Astrocyte of the cerebellum (primary cell): ENCODE results near the gene AUH.

Experiments
- DNase-seq: peaks from one replicate; pipeline ENCODE4 v3.0.0-alpha.2; 2011; ENCODE audit warnings: low read depth
- H3K4me3 ChIP-seq: 2 replicates; pipeline ENCODE4 v1.5.1; 2011; ENCODE audit warnings: mild to moderate bottlenecking, low read depth, low read length, moderate library complexity
- in situ Hi-C: cut with HindIII; loops from 2 replicates; pipeline ENCODE4 v1.10.0; 2017; ENCODE audit warnings: low sequenced_read_pairs
- TF ChIP-seq, protein P1 (sequence below): IDR thresholded peaks from 2 replicates; pipeline ENCODE4 v1.5.1; 2012; ENCODE audit warnings: low read length, low read depth, moderate library complexity, mild to moderate bottlenecking; ENCODE audit errors: missing control alignments

Gene AUH

DNA sequence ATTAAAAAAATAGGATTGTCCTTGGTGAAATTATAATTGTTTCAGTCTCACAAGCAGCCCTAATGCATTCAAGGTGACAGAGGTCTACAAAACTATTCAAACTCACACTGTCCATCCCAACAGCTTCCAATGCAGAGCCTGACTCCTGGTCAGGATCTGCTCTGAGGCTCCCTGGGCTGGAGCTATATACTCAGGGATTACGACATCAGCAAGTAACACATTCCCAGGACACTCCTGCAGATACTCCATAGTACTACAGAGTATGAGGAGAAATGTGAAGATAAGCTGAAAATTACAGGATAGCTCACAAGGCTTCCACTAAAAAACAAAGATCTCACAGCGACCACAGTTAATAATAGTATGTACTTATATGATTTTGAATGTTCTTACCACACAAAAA is 130.1 kb downstream of the AUH start:
- DNase-seq, result no peak
- TF ChIP-seq, protein P1, sequence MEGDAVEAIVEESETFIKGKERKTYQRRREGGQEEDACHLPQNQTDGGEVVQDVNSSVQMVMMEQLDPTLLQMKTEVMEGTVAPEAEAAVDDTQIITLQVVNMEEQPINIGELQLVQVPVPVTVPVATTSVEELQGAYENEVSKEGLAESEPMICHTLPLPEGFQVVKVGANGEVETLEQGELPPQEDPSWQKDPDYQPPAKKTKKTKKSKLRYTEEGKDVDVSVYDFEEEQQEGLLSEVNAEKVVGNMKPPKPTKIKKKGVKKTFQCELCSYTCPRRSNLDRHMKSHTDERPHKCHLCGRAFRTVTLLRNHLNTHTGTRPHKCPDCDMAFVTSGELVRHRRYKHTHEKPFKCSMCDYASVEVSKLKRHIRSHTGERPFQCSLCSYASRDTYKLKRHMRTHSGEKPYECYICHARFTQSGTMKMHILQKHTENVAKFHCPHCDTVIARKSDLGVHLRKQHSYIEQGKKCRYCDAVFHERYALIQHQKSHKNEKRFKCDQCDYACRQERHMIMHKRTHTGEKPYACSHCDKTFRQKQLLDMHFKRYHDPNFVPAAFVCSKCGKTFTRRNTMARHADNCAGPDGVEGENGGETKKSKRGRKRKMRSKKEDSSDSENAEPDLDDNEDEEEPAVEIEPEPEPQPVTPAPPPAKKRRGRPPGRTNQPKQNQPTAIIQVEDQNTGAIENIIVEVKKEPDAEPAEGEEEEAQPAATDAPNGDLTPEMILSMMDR, result no peak
- in situ Hi-C loops, result no loop called here
- no peak overlapping the region for H3K4me3 ChIP-seq

- DNase-seq, result no peak
- no peak overlapping the region for H3K4me3 ChIP-seq
- TF ChIP-seq, protein P1, result no peak
- in situ Hi-C loops, result no loop called here
Measured at GRCh38 chr9:91223000-91223399, 138.7 kb downstream of the AUH start.

- TF ChIP-seq, protein P1, result no peak
- DNase-seq, result no peak
- H3K4me3 ChIP-seq, result no peak overlapping the region
- in situ Hi-C loops, result no loop called here
Measured at GRCh38 chr9:91222457-91222856, 139.3 kb downstream of the AUH start.

GRCh38 chr9:91221332-91221731 is 140.4 kb downstream of the AUH start:
- in situ Hi-C loops, result no loop called here
- TF ChIP-seq, protein P1, result no peak
- no peak overlapping the region for H3K4me3 ChIP-seq
- no peak for DNase-seq

- no peak overlapping the region for H3K4me3 ChIP-seq
- in situ Hi-C loops, result no loop called here
- TF ChIP-seq, protein P1, result no peak
- DNase-seq, result no peak
Measured at GRCh38 chr9:91220491-91221135, 141.1 kb downstream of the AUH start.

DNA sequence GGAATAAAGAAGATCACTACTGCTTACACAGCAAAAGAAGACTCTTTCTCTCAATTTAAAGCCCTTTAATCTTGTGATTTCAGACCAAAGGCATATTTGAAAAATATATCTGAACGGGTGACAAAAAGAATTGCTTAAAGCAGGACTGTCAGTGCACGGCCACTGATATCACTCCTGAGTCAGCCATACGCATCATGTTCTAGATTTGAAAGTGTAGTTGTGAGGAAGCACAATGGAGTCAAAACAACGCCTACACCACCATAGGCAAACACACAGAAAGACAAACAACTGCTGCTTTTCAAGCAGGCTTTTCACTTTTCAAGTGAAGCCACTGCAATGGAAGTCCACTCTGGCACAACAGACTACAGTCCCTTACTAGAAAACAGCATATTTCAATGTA is 141.7 kb downstream of the AUH start:
- DNase-seq, result no peak
- H3K4me3 ChIP-seq, result no peak overlapping the region
- in situ Hi-C loops, result no loop called here
- TF ChIP-seq, protein P1, result no peak
